HepG2 (cell line): Measurements from ENCODE around the gene PLCB1. TPM values are rescaled to one million over a fixed set of nuclear protein-coding genes. Genes with fewer than 3 reads are reported as not detected.
"Not testable (repeated sequence)": the region's sequence is repeated elsewhere in the genome, so short reads cannot be mapped to it uniquely, and the experiment has no call there.

Experiments used
- ATAC-seq: fragments of 200-7000 bp; cut with Tn5 transposase; 3 replicates; pipeline ENCODE4 v1.9.1; 2020; ENCODE audit warnings: mild to moderate bottlenecking, moderate library complexity
- BruUV-seq: library from RNA; stranded (reverse); fragments of 400-500 nt; replicated peaks from 2 replicates; lab custom pipeline; 2021; lab: Mats Ljungman, UMichigan
- CTCF ChIA-PET: fragments of 300-600 bp; formaldehyde crosslinking; extraction: SDS; loops from one replicate; lab custom pipeline; 2021; ENCODE audit warnings: low total read pairs, inconsistent platforms, low intra/inter-chr PET ratio; lab: Yijun Ruan, JAX
- POLR2A ChIA-PET: fragments of 350-600 bp; sonication (Branson Sonifier 250); formaldehyde crosslinking; loops from one replicate; lab custom pipeline; 2020; ENCODE audit warnings: antibody characterized with exemption, inconsistent platforms; lab: Yijun Ruan, JAX
- DNase-seq: peaks from one replicate; pipeline ENCODE4 v3.0.0-alpha.2; 2015; ENCODE audit warnings: low spot score
- FAIRE-seq: peaks from 3 replicates; lab custom pipeline; 2011; peaks lifted over from hg19 to GRCh38; lab: Jason Lieb, UNC
- H2AFZ ChIP-seq: one replicate; pipeline ENCODE4 v1.6.1; 2011; ENCODE audit warnings: low read length, inconsistent platforms
- H3K27ac ChIP-seq: fragments of 300-600 bp; 3 replicates; pipeline ENCODE4 v1.8.0; 2011; ENCODE audit warnings: mixed run types, mild to moderate bottlenecking, mixed read lengths, low read length, inconsistent platforms; ENCODE audit not compliant: insufficient read depth; ENCODE audit errors: extremely low read length
- H3K27me3 ChIP-seq, 2 experiments: fragments of 200-600 bp in 1 of 2; 2 replicates in 1 of 2; 3 replicates in 1 of 2; pipeline versions ENCODE4 v1.6.0 to v1.8.0; 2011; ENCODE audit warnings: low read length in 2 of 2, mild to moderate bottlenecking in 2 of 2, moderate library complexity in 2 of 2, inconsistent platforms in 1 of 2; ENCODE audit not compliant: insufficient read depth in 2 of 2, control insufficient read depth in 1 of 2
- H3K36me3 ChIP-seq, 2 experiments: fragments of 200-600 bp in 1 of 2; replicated peaks in 1 of 2; 2 replicates in 1 of 2; 3 replicates in 1 of 2; pipeline versions ENCODE4 v1.5.1 to v1.8.0; 2011; ENCODE audit warnings: low read length in 2 of 2, inconsistent platforms in 1 of 2; ENCODE audit not compliant: insufficient read depth in 2 of 2, control insufficient read depth in 1 of 2
- H3K4me1 ChIP-seq: 2 replicates; pipeline ENCODE4 v1.5.1; 2012; ENCODE audit warnings: low read length, inconsistent platforms; ENCODE audit not compliant: insufficient read depth
- H3K4me2 ChIP-seq: 2 replicates; pipeline ENCODE4 v1.6.0; 2011; ENCODE audit warnings: low read depth, low read length, inconsistent platforms
- H3K4me3 ChIP-seq, 3 experiments: fragments of 200-600 bp in 1 of 3; sonication (generic), shearing (Covaris generic) in 1 of 3; replicated peaks in 1 of 3; 2 replicates each; pipeline ENCODE4 v1.5.1; 2011 to 2016; ENCODE audit warnings: low read length in 3 of 3, inconsistent platforms in 2 of 3, low read depth in 2 of 3, mild to moderate bottlenecking in 2 of 3, control low read depth in 1 of 3, mixed read lengths in 1 of 3; ENCODE audit not compliant: insufficient read depth in 1 of 3
- H3K79me2 ChIP-seq: one replicate; pipeline ENCODE4 v1.6.1; 2011; ENCODE audit warnings: low read length, inconsistent platforms; ENCODE audit not compliant: insufficient read depth
- H3K9ac ChIP-seq: 2 replicates; pipeline ENCODE4 v1.6.0; 2011; ENCODE audit warnings: mild to moderate bottlenecking, low read depth, low read length, inconsistent platforms; ENCODE audit not compliant: insufficient read depth
- H3K9me3 ChIP-seq: 2 replicates; pipeline ENCODE4 v1.5.1; 2012; ENCODE audit warnings: mild to moderate bottlenecking, low read length
- H4K20me1 ChIP-seq: 2 replicates; pipeline ENCODE4 v1.6.0; 2011; ENCODE audit warnings: inconsistent platforms, mild to moderate bottlenecking, low read length, moderate library complexity; ENCODE audit not compliant: insufficient read depth
- HNRNPL ChIP-seq: fragments of 200-400 bp; formaldehyde crosslinking; IDR thresholded peaks from 2 replicates; pipeline ENCODE4 v1.6.1; 2017; ENCODE audit warnings: mild to moderate bottlenecking, low read depth, low read length
- NFRKB ChIP-seq: fragments of 450-650 bp; IDR thresholded peaks from 2 replicates; pipeline ENCODE4 v1.6.1; 2017
- ZFY ChIP-seq: sonication (generic); formaldehyde crosslinking; IDR thresholded peaks from 2 replicates; pipeline ENCODE4 v1.4.0; 2020; ENCODE audit warnings: missing genetic modification reagents
- ZNF407 ChIP-seq: sonication (generic); formaldehyde crosslinking; IDR thresholded peaks from one replicate; pipeline ENCODE4 v1.5.1; 2020; ENCODE audit warnings: mild to moderate bottlenecking, missing genetic modification reagents; ENCODE audit errors: not compliant biosample characterization
- ZNF772 ChIP-seq: sonication (generic); formaldehyde crosslinking; IDR thresholded peaks from 2 replicates; pipeline ENCODE4 v1.5.0; 2020; ENCODE audit warnings: mild to moderate bottlenecking, missing genetic modification reagents
- ZNF878 ChIP-seq: sonication (generic); formaldehyde crosslinking; IDR thresholded peaks from 2 replicates; pipeline ENCODE4 v1.8.1; 2023; ENCODE audit warnings: mild to moderate bottlenecking, missing genetic modification reagents, moderate library complexity
- WGBS: methylation state at CpG from one replicate; pipeline ENCODE4 v1.1.6; 2017; ENCODE audit warnings: low lambda C conversion rate; 5-methylcytosine and 5-hydroxymethylcytosine counted together
- in situ Hi-C: cut with HindIII; loops from 2 replicates; pipeline ENCODE4 v1.10.0; 2017; ENCODE audit warnings: low pct_unique_long_range_greater_than_20kb; ENCODE audit not compliant: extremely low pct_ligation_motif_present
- intact Hi-C: fragments of 100-400 bp; cut with micrococcal nuclease; formaldehyde crosslinking; loops from one replicate; pipeline ENCODE4 v1.10.0; 2022; ENCODE audit not compliant: unreplicated experiment
- polyA plus RNA-seq, 8 experiments: library from polyadenylated mRNA; depleted of rRNA in 3 of 8; stranded (reverse) in 7 of 8; unstranded in 1 of 8; fragments of >200 nt; fragmentation: Illumina TruSeq in 4 of 8; extraction: Trizol in 4 of 8; gene quantifications; 2 replicates each; pipeline versions ENCODE4 v1.2.1 to v1.2.3, GENCODE V29; 2011 to 2016; ENCODE audit warnings: low read depth in 4 of 8, missing spikeins in 1 of 8, mixed read lengths in 1 of 8; ENCODE audit not compliant: insufficient read depth in 1 of 8
- total RNA-seq, 5 experiments: library from RNA; depleted of rRNA; stranded (reverse); fragments of >200 nt; fragmentation: Illumina TruSeq; extraction: Trizol; gene quantifications; 2 replicates each; pipeline ENCODE4 v1.2.3, GENCODE V29; 2016; ENCODE audit warnings: low read depth in 1 of 5
- TF ChIP-seq, protein P1 (sequence below): sonication (generic); formaldehyde crosslinking; IDR thresholded peaks from 2 replicates; pipeline ENCODE4 v1.5.1; 2020; ENCODE audit warnings: missing genetic modification reagents, mild to moderate bottlenecking, borderline replicate concordance

The PLCB1 gene
- total and polyA plus RNA-seq, 2 of the 13 experiments (the other 11 are each of a cell fraction or from before 2014, with no cell fraction given): 42.4 to 55.9 TPM

- POLR2A ChIA-PET, H3K36me3 ChIP-seq, H3K4me3 ChIP-seq, H3K4me2 ChIP-seq, H3K9me3 ChIP-seq, H3K27ac ChIP-seq, H3K79me2 ChIP-seq, FAIRE-seq, DNase-seq, BruUV-seq, H3K27me3 ChIP-seq, H3K9ac ChIP-seq, H4K20me1 ChIP-seq, H2AFZ ChIP-seq: not testable (repeated sequence)
- in situ Hi-C loops (loop anchor here (10.0 kb wide), 1 partner anchor 502 kb away; no protein-coding TSS in a partner anchor), intact Hi-C loops (loop anchor here (1.0 to 10.0 kb wide), 5 partner anchors 44 to 506 kb away; no protein-coding TSS in a partner anchor)
- peak; percentile 32 for ATAC-seq
- WGBS: 84% methylated on average over 3 of the region's 3 CpGs
- peaks cover 13% of the 10 kb centered on the region for H3K4me1 ChIP-seq
- CTCF ChIA-PET: interaction anchor here (1.0 to 3.8 kb wide), 3 partner anchors 63 to 506 kb away, joined by 3 to 20 read pairs (median 10); no protein-coding TSS in a partner anchor
Observed at GRCh38 chr20:8853211-8853610, 721.1 kb downstream of the PLCB1 start.

DNA sequence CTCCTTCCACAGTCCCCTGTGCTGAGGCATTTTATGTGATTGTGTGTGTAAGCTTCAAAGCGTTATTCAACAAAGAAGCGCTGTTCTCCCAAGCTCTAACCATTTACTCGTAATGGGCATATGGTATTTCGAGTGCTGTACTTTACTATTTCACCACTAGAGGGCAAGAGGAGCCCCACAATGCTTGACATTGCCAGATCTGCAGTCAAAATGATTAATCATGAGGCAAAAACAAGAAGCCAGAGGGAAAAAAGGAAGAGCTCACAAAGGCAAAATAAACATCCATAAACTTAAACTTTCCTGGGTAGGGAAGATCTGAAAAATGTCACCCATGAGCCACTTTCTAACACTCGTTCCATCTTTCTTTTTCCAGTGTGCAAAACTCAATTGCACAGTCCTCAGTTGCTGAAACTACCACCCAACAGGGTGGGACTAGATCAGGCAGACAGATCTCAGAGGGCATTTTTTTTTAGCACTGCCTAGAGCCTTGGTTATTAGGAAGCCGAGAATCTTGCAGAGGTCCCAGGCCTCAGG lies 721.8 kb downstream of the PLCB1 start:
- in situ Hi-C loops (loop anchor here (10.0 kb wide), 1 partner anchor 501 kb away; no protein-coding TSS in a partner anchor), intact Hi-C loops (loop anchor here (1.0 to 10.0 kb wide), 5 partner anchors 45 to 505 kb away; no protein-coding TSS in a partner anchor)
- peaks cover 19% of the 10 kb centered on the region for H3K4me1 ChIP-seq
- no peaks in the 10 kb centered on the region for H4K20me1 ChIP-seq
- 0 out of 2 replicates have a peak, but pooled peaks cover 5% of the 10 kb centered on the region for H3K9me3 ChIP-seq
- H3K4me2 ChIP-seq: no peak overlapping the region
- ChIA-PET CTCF (interaction anchor here (1.0 to 3.8 kb wide), 3 partner anchors 63 to 505 kb away, joined by 3 to 20 read pairs (median 10); no protein-coding TSS in a partner anchor), POLR2A (no interaction called here)
- H3K79me2 ChIP-seq: no peaks in the 10 kb centered on the region
- H3K36me3 ChIP-seq: no peaks in the 10 kb centered on the region; a peak in 1 of 5 replicates
- H2AFZ ChIP-seq: no peak overlapping the region
- no peak overlapping the region for H3K4me3 ChIP-seq
- no TSS peak for BruUV-seq
- FAIRE-seq (no peak), ATAC-seq (peak; percentile 95), DNase-seq (peak; percentile 89)
- H3K9ac ChIP-seq: no peak overlapping the region
- 35% methylated on average over 6 of the region's 6 CpGs for WGBS
- no peak overlapping the region for H3K27ac ChIP-seq
- no peaks in the 10 kb centered on the region for H3K27me3 ChIP-seq
- no peak for TF ChIP-seq ZNF407 (CRISPR knock-in tag)
- TF ChIP-seq NFRKB: no peak
- TF ChIP-seq ZNF772 (CRISPR knock-in tag): no peak
- TF ChIP-seq HNRNPL: no peak
- TF ChIP-seq, protein P1, sequence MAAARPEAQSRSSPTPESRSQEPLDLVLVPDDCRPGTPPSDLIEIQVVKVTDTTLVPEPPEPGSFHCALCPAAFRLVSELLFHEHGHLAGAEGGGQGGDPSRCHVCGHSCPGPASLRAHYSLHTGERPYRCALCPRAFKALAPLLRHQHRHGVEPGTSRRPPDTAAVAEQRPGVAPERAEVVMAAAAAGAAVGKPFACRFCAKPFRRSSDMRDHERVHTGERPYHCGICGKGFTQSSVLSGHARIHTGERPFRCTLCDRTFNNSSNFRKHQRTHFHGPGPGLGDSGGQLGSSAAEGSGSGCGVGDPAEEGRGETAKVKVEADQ (CRISPR knock-in tag): no peak
- TF ChIP-seq ZFY (CRISPR knock-in tag): no peak
- no peak for TF ChIP-seq ZNF878 (CRISPR knock-in tag)
